IMR-90 (cell line): ENCODE data around the gene BSCL2.

Experiments used
- BHLHE40 ChIP-seq: fragments of 150-350 bp; IDR thresholded peaks from 2 replicates; pipeline ENCODE4 v1.6.1; 2016; ENCODE audit warnings: mild to moderate bottlenecking, low read depth, low read length
- CEBPB ChIP-seq: IDR thresholded peaks from 2 replicates; pipeline ENCODE4 v1.6.1; 2012; ENCODE audit warnings: low read depth, low read length, improper control_type of control experiment
- CHD1 ChIP-seq: IDR thresholded peaks from 2 replicates; pipeline ENCODE4 v1.6.1; 2012; ENCODE audit warnings: low read depth, low read length, improper control_type of control experiment
- MAZ ChIP-seq: IDR thresholded peaks from 2 replicates; pipeline ENCODE4 v1.6.1; 2012; ENCODE audit warnings: low read depth, mild to moderate bottlenecking, low read length, improper control_type of control experiment, moderate library complexity, borderline replicate concordance
- MXI1 ChIP-seq: IDR thresholded peaks from 2 replicates; pipeline ENCODE4 v1.6.1; 2012; ENCODE audit warnings: low read depth, mild to moderate bottlenecking, low read length, moderate library complexity, borderline replicate concordance
- POLR2A ChIP-seq: IDR thresholded peaks from 2 replicates; pipeline ENCODE4 v1.6.1; 2012; ENCODE audit warnings: mild to moderate bottlenecking, low read depth, low read length
- RAD21 ChIP-seq: IDR thresholded peaks from 2 replicates; pipeline ENCODE4 v1.6.1; 2012; ENCODE audit warnings: low read length, improper control_type of control experiment
- RCOR1 ChIP-seq: IDR thresholded peaks from 2 replicates; pipeline ENCODE4 v1.6.1; 2012; ENCODE audit warnings: mild to moderate bottlenecking, low read length, improper control_type of control experiment; ENCODE audit not compliant: insufficient replicate concordance
- RFX5 ChIP-seq: IDR thresholded peaks from 2 replicates; pipeline ENCODE4 v1.8.0; 2012; ENCODE audit warnings: low read depth, mild to moderate bottlenecking, low read length, moderate library complexity
- SMC3 ChIP-seq: fragments of 150-350 bp; IDR thresholded peaks from 2 replicates; pipeline ENCODE4 v1.6.1; 2016; ENCODE audit warnings: low read depth, mild to moderate bottlenecking, antibody characterized with exemption, low read length, moderate library complexity
- USF2 ChIP-seq: fragments of 150-350 bp; IDR thresholded peaks from 2 replicates; pipeline ENCODE4 v1.6.1; 2017; ENCODE audit warnings: mild to moderate bottlenecking, antibody characterized with exemption, low read length, low read depth
- TF ChIP-seq, protein P1 (sequence below): conservative IDR thresholded peaks from 2 replicates; pipeline ENCODE4 v1.5.1; 2012; ENCODE audit warnings: mild to moderate bottlenecking, low read depth, low read length, improper control_type of control experiment

GRCh38 chr11:62732830-62733229 lies 25.6 kb upstream of the BSCL2 start:
- TF ChIP-seq, protein P1, sequence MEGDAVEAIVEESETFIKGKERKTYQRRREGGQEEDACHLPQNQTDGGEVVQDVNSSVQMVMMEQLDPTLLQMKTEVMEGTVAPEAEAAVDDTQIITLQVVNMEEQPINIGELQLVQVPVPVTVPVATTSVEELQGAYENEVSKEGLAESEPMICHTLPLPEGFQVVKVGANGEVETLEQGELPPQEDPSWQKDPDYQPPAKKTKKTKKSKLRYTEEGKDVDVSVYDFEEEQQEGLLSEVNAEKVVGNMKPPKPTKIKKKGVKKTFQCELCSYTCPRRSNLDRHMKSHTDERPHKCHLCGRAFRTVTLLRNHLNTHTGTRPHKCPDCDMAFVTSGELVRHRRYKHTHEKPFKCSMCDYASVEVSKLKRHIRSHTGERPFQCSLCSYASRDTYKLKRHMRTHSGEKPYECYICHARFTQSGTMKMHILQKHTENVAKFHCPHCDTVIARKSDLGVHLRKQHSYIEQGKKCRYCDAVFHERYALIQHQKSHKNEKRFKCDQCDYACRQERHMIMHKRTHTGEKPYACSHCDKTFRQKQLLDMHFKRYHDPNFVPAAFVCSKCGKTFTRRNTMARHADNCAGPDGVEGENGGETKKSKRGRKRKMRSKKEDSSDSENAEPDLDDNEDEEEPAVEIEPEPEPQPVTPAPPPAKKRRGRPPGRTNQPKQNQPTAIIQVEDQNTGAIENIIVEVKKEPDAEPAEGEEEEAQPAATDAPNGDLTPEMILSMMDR = peak; percentile 28; the same call in 1 of the 2 replicates
- TF ChIP-seq CHD1 (no peak), RAD21 (peak; percentile 46), USF2 (no peak), MXI1 (no peak), MAZ (no peak), POLR2A (no peak), RFX5 (no peak), SMC3 (no peak), RCOR1 (no peak), CEBPB (0 out of 2 replicates have a peak, but pooled peaks have one; percentile 21), BHLHE40 (no peak)
